Measurements from ENCODE around the gene IFNL4. TPM values are rescaled to one million over a fixed set of nuclear protein-coding genes. Genes with fewer than 3 reads are reported as not detected.

Gene IFNL4
- total RNA-seq, 1 experiment from 2014 or later = not detected

- H3K27ac ChIP-seq (ENCODE audit: insufficient read length, low read depth, low read length) = no peak overlapping the region
- no peak overlapping the region for H4K8ac ChIP-seq (replicated peaks; ENCODE audit: insufficient read length, low read depth, low read length)
- DNase-seq = no peak
- no peak overlapping the region for H3K4me3 Mint-ChIP-seq
- H2BK120ac ChIP-seq (ENCODE audit: low read depth, low read length, poor library complexity, severe bottlenecking) = no peak overlapping the region
- H3T11ph ChIP-seq (ENCODE audit: low read length) = no peak overlapping the region
- H4K5ac ChIP-seq (ENCODE audit: insufficient read length, low read depth, low read length) = no peak overlapping the region
- no peak overlapping the region for H3K18ac ChIP-seq (ENCODE audit: insufficient read length, low read depth, low read length)
- no peaks in the 10 kb centered on the region for H3K36me3 Mint-ChIP-seq (ENCODE audit: insufficient read depth in 1 of 3, low read depth in 3 of 3)
- peaks cover 65% of the 10 kb centered on the region for H3K27me3 Mint-ChIP-seq (ENCODE audit: low read depth)
- H3K4ac ChIP-seq (ENCODE audit: low read depth, low read length) = no peak overlapping the region
- H3K9me3 ChIP-seq (ENCODE audit: control insufficient read depth, low read depth, low read length) = no peaks in the 10 kb centered on the region
- no peak overlapping the region for H2BK5ac ChIP-seq (ENCODE audit: insufficient read length, low read length)
- H3K23me2 ChIP-seq (ENCODE audit: insufficient read length, low read depth, low read length, poor library complexity, severe bottlenecking) = no peaks in the 10 kb centered on the region
- H3K4me1 ChIP-seq (ENCODE audit: insufficient read depth, low read length) = no peaks in the 10 kb centered on the region
- no peaks in the 10 kb centered on the region for H3K27me3 ChIP-seq (ENCODE audit: insufficient read depth, low read length)
- no peak overlapping the region for H2BK12ac ChIP-seq (ENCODE audit: insufficient read length, low read depth, low read length)
- no peak overlapping the region for H3K27ac Mint-ChIP-seq
- H3K14ac ChIP-seq (ENCODE audit: insufficient read depth, low read length) = no peak overlapping the region
- no peaks in the 10 kb centered on the region for H3K79me1 ChIP-seq (ENCODE audit: insufficient read depth, low read depth, low read length, poor library complexity, severe bottlenecking)
- peak overlapping the region; percentile 50 for H2AK5ac ChIP-seq (ENCODE audit: insufficient read length, low read length)
- no peak overlapping the region for H3K4me2 ChIP-seq (ENCODE audit: insufficient read depth, insufficient read length, low read length)
- TF ChIP-seq, protein P1, sequence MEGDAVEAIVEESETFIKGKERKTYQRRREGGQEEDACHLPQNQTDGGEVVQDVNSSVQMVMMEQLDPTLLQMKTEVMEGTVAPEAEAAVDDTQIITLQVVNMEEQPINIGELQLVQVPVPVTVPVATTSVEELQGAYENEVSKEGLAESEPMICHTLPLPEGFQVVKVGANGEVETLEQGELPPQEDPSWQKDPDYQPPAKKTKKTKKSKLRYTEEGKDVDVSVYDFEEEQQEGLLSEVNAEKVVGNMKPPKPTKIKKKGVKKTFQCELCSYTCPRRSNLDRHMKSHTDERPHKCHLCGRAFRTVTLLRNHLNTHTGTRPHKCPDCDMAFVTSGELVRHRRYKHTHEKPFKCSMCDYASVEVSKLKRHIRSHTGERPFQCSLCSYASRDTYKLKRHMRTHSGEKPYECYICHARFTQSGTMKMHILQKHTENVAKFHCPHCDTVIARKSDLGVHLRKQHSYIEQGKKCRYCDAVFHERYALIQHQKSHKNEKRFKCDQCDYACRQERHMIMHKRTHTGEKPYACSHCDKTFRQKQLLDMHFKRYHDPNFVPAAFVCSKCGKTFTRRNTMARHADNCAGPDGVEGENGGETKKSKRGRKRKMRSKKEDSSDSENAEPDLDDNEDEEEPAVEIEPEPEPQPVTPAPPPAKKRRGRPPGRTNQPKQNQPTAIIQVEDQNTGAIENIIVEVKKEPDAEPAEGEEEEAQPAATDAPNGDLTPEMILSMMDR (conservative IDR thresholded peaks at IDR 0.05) = no peak
- H3K9ac ChIP-seq (ENCODE audit: extremely low read depth, insufficient read length, low read length) = no peak overlapping the region
- no peak overlapping the region for H3K56ac ChIP-seq (ENCODE audit: insufficient read length, low read depth, low read length)
- no CpG with 5 or more reads among the region's 2 CpGs for WGBS (ENCODE audit: extremely low coverage, insufficient read length, low lambda C conversion rate)
- no peak overlapping the region for H2AFZ ChIP-seq (ENCODE audit: low read length)
- no peaks in the 10 kb centered on the region for H3K9me3 Mint-ChIP-seq
- H2BK15ac ChIP-seq (ENCODE audit: low read depth, low read length) = no peak overlapping the region
- H3K4me1 Mint-ChIP-seq = no peaks in the 10 kb centered on the region
- H4K20me1 ChIP-seq (ENCODE audit: control insufficient read depth, insufficient read depth, insufficient read length) = no peaks in the 10 kb centered on the region
- no peak overlapping the region for H2BK20ac ChIP-seq (ENCODE audit: low read depth, low read length, poor library complexity, severe bottlenecking)
- H3K79me2 ChIP-seq (ENCODE audit: insufficient read depth, low read length) = no peaks in the 10 kb centered on the region
- H4K91ac ChIP-seq (ENCODE audit: insufficient read length, low read depth, low read length) = no peak overlapping the region
- H3K23ac ChIP-seq (ENCODE audit: insufficient read length, low read depth, low read length) = no peak overlapping the region
Observed at GRCh38 chr19:39230096-39230764, 18.4 kb downstream of the IFNL4 start.
